HG03469 (cell line): ENCODE data around the gene TPO.

Experiments used
- ATAC-seq: cut with Tn5 transposase; IDR thresholded peaks from one replicate; pipeline ENCODE4 v1.9.1; 2021; ENCODE audit warnings: mild to moderate bottlenecking, moderate library complexity, moderate number of reproducible peaks; ENCODE audit not compliant: unreplicated experiment

TPO gene

GRCh38 chr2:1518867-1519530 lies 105.7 kb downstream of the TPO start:
- ATAC-seq = no peak

- ATAC-seq = no peak
Measured at GRCh38 chr2:1521191-1521877, 108.1 kb downstream of the TPO start.

- ATAC-seq = no peak
Measured at GRCh38 chr2:1521878-1522830, 108.9 kb downstream of the TPO start.

GRCh38 chr2:1527153-1527992 lies 114.1 kb downstream of the TPO start:
- no peak for ATAC-seq

GRCh38 chr2:1528273-1529064 lies 115.2 kb downstream of the TPO start:
- no peak for ATAC-seq

GRCh38 chr2:1538663-1539062 lies 125.4 kb downstream of the TPO start:
- ATAC-seq = no peak

GRCh38 chr2:1539441-1539840 lies 126.2 kb downstream of the TPO start:
- no peak for ATAC-seq

GRCh38 chr2:1539973-1540372 lies 126.7 kb downstream of the TPO start:
- no peak for ATAC-seq

- no peak for ATAC-seq
Measured at GRCh38 chr2:1540481-1540880, 127.2 kb downstream of the TPO start.

GRCh38 chr2:1541040-1541439 lies 127.8 kb downstream of the TPO start:
- no peak for ATAC-seq

- ATAC-seq = no peak
Measured at GRCh38 chr2:1541819-1542475, 128.7 kb downstream of the TPO start.

GRCh38 chr2:1542971-1543370 lies 129.7 kb downstream of the TPO start:
- no peak for ATAC-seq

- ATAC-seq = no peak
Measured at GRCh38 chr2:1543776-1544477, 130.7 kb downstream of the TPO start.

GRCh38 chr2:1544478-1545069 lies 131.3 kb downstream of the TPO start:
- ATAC-seq = no peak

GRCh38 chr2:1546023-1546591 lies 132.8 kb downstream of the TPO start:
- no peak for ATAC-seq

GRCh38 chr2:1546901-1547300 lies 133.6 kb downstream of the TPO start:
- ATAC-seq = no peak

GRCh38 chr2:1548910-1549673 lies 135.8 kb downstream of the TPO start:
- ATAC-seq = no peak
